Thyroid gland (tissue), 4 donors: ENCODE data around the gene CD55. TPM values are rescaled to one million over a fixed set of nuclear protein-coding genes. Genes with fewer than 3 reads are reported as not detected.
A peak's percentile ranks its signal among the peaks of the same experiment; 100 is the strongest.

Experiments
- DNase-seq, 2 donors: peaks; one replicate each; pipeline ENCODE4 v3.0.0-alpha.2; 2019
- H3K27ac ChIP-seq, 3 donors: fragments of 200-600 bp; sonication (generic); 1 replicate in 2 of 3; 2 replicates in 1 of 3; pipeline ENCODE4 v1.5.1; 2016 to 2019; ENCODE audit warnings: mild to moderate bottlenecking in 1 of 3, moderate library complexity in 1 of 3
- H3K27me3 ChIP-seq: fragments of 200-600 bp; sonication (generic); one replicate; pipeline ENCODE4 v1.5.1; 2019
- H3K36me3 ChIP-seq, 2 donors: fragments of 200-600 bp; sonication (generic); one replicate each; pipeline ENCODE4 v1.5.1; 2016 to 2019
- H3K4me1 ChIP-seq, 2 donors: fragments of 200-600 bp; sonication (generic); one replicate each; pipeline ENCODE4 v1.5.1; 2017 to 2019
- H3K4me3 ChIP-seq, 3 donors: fragments of 200-600 bp; sonication (generic); replicated peaks in 1 of 3; 1 replicate in 2 of 3; 2 replicates in 1 of 3; pipeline ENCODE4 v1.5.1; 2016; ENCODE audit warnings: mild to moderate bottlenecking in 1 of 3
- H3K9me3 ChIP-seq: fragments of 200-600 bp; sonication (generic); one replicate; pipeline ENCODE4 v1.5.1; 2017
- CTCF ChIP-seq, 6 experiments: fragments of 200-600 bp in 3 of 6; fragments of 450-650 bp in 3 of 6; sonication (generic) in 3 of 6; IDR thresholded peaks; one replicate each; pipeline ENCODE4 v1.5.1; 2016 to 2019; ENCODE audit warnings: antibody characterized with exemption in 6 of 6, mild to moderate bottlenecking in 2 of 6, inconsistent platforms in 1 of 6, moderate library complexity in 1 of 6
- POLR2A ChIP-seq, 2 donors: fragments of 450-650 bp; IDR thresholded peaks; one replicate each; pipeline ENCODE4 v1.6.1; 2017; ENCODE audit warnings: antibody characterized with exemption in 2 of 2, mild to moderate bottlenecking in 2 of 2, moderate library complexity in 1 of 2
- WGBS, 2 donors: methylation state at CpG; one replicate each; pipeline ENCODE4 v1.1.5; 2017; 5-methylcytosine and 5-hydroxymethylcytosine counted together
- intact Hi-C: fragments of 100-400 bp; cut with DNase I; formaldehyde crosslinking; loops from one replicate; pipeline ENCODE4 v1.15.1; 2023
- total RNA-seq, 4 donors: library from RNA; depleted of rRNA; stranded (reverse); fragments of >200 nt; gene quantifications; one replicate each; pipeline ENCODE4 v1.2.3, GENCODE V29; 2016

Gene CD55
- total RNA-seq, 4 donors from 2014 or later, result 29.7 to 61.9 (median 43.3) TPM

GRCh38 chr1:207321790-207322645, 540 bp downstream of the CD55 start:
- Histone ChIP-seq H3K4me1 (peaks cover under 1 to 13% of the 10 kb centered on the region in 2 donors), H3K27me3 (no peaks in the 10 kb centered on the region), H3K36me3 (peaks cover 4 to 13% of the 10 kb centered on the region in 2 donors), H3K9me3 (no peaks in the 10 kb centered on the region), H3K4me3 (peak overlapping the region; percentile 57 to 98 (median 93)), H3K27ac (peak overlapping the region; percentile 93 to 97 (median 96))
- intact Hi-C loops, result no loop called here
- peak in 1 of 2 donors; percentile 32 for DNase-seq
- TF ChIP-seq CTCF (IDR thresholded peaks at IDR 0.05), result no peak
- no peak for TF ChIP-seq POLR2A (IDR thresholded peaks at IDR 0.05)
- WGBS, 2 donors, result 2 to 9% methylated on average over 10 to 29 of the region's 37 CpGs

- TF ChIP-seq POLR2A (IDR thresholded peaks at IDR 0.05), result no peak
- TF ChIP-seq CTCF (IDR thresholded peaks at IDR 0.05), result no peak
- Histone ChIP-seq H3K36me3 (peaks cover 10 to 17% of the 10 kb centered on the region in 2 donors), H3K4me3 (no peak overlapping the region), H3K4me1 (peaks cover 0 to 5% of the 10 kb centered on the region in 2 donors), H3K27me3 (no peaks in the 10 kb centered on the region), H3K9me3 (no peaks in the 10 kb centered on the region), H3K27ac (no peak overlapping the region)
- no peak for DNase-seq
- intact Hi-C loops, result no loop called here
- 95 to 96% methylated on average over 5 of the region's 5 CpGs for WGBS, 2 donors
Observed at GRCh38 chr1:207323425-207324225, 2.1 kb downstream of the CD55 start.

GRCh38 chr1:207328004-207328403, 6.5 kb downstream of the CD55 start:
- intact Hi-C loops, result no loop called here
- Histone ChIP-seq H3K27ac (no peak overlapping the region), H3K27me3 (no peaks in the 10 kb centered on the region), H3K4me3 (no peak overlapping the region), H3K9me3 (no peaks in the 10 kb centered on the region), H3K4me1 (no peaks in the 10 kb centered on the region), H3K36me3 (peaks cover 10 to 27% of the 10 kb centered on the region in 2 donors)
- TF ChIP-seq CTCF (IDR thresholded peaks at IDR 0.05) (no peak), POLR2A (IDR thresholded peaks at IDR 0.05) (no peak)
- DNase-seq, result no peak

GRCh38 chr1:207328908-207329440, 7.5 kb downstream of the CD55 start:
- Histone ChIP-seq H3K4me1 (no peaks in the 10 kb centered on the region), H3K4me3 (no peak overlapping the region), H3K36me3 (peaks cover 10 to 27% of the 10 kb centered on the region in 2 donors), H3K9me3 (no peaks in the 10 kb centered on the region), H3K27me3 (no peaks in the 10 kb centered on the region), H3K27ac (no peak overlapping the region)
- WGBS, 2 donors, result 99 to 100% methylated on average over 3 of the region's 3 CpGs
- no peak for DNase-seq
- no peak for TF ChIP-seq CTCF (IDR thresholded peaks at IDR 0.05)
- no peak for TF ChIP-seq POLR2A (IDR thresholded peaks at IDR 0.05)
- intact Hi-C loops, result no loop called here
